Measurements from ENCODE around the gene FNDC3B. TPM values are rescaled to one million over a fixed set of nuclear protein-coding genes. Genes with fewer than 3 reads are reported as not detected.

Gene FNDC3B
- total RNA-seq, 1 experiment from 2014 or later: 64.6 TPM

DNA sequence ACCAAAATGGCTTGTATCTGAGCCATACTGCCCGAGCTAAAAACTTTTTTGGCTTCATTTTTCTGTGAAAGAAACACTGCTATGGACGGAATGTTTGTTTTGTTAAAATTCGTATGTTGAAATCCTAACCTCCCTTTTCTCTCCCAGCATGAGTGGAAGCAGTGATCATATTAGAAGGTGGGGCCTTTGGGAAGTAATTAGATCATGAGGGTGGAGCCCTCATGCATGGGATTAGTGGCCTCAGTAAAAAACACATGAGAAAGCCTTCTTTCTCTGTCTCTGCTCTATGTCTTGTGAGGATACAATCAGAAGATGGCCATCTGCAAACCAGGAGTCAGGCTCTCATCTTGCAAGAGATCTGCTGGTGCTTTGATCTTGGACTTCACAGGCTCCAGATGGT lies 7.4 kb upstream of the FNDC3B start:
- no peak for DNase-seq (ENCODE audit: low read depth)

DNA sequence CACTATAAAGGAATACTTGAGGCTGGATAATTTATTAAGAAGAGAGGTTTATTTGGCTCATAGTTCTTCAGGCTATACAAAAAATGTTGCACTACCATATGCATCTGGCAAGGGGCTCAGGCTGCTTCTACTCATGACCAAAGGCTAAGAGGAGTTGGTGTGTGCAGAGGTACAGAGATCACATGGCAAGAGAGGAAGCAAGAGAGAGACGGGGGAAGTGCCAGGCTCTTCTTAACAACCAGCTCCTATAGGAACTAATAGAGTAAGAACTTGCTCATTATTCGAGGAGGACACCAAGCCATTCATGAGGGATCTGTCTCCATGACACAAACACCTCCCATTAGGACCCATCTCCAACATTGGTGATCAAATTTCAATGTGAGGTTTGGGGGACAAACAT lies 6.0 kb upstream of the FNDC3B start:
- no peak for DNase-seq (ENCODE audit: low read depth)

DNA sequence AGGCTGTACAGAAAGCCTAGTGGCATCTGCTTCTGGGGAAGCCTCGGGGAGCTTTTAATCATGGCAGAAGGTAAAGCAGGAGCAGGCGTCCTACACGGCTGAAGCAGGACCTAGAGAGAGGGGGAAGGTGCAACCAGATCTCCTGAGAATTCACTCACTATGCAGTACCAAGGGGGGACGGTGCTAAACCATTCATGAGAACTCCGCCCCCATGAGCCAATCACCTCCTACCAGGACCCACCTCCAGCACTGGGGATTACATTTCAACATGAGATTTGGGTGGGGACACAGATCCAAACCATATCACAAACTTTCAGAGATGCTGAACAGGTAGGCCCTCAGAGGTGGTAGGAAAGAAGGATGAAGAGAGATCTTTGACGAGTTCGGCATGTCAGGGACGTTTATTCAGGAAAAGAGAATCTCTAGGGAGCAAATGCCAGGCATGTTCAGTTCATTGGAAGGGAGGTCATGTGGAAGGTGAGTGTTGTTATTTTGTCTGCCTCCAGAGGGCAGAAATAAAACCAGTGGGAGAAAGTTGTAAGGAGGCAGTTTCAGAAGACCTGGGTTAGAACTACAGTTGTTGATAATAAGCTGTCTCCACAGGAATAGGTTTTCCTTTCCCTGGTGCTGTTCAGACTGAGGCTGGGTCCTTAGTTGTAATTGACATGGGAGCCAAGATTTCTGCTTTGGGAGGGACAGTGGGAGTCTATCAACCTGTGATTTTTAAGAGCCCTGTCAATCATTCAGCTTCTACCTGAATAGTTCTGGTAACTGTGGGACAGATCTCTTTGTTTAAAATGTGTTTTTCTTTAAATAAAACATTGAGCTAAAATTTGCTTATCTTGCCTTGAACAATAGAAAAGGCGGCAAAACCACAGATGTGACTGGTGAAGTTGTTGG lies 4.3 kb upstream of the FNDC3B start:
- DNase-seq (ENCODE audit: low read depth): peak; percentile 56

DNA sequence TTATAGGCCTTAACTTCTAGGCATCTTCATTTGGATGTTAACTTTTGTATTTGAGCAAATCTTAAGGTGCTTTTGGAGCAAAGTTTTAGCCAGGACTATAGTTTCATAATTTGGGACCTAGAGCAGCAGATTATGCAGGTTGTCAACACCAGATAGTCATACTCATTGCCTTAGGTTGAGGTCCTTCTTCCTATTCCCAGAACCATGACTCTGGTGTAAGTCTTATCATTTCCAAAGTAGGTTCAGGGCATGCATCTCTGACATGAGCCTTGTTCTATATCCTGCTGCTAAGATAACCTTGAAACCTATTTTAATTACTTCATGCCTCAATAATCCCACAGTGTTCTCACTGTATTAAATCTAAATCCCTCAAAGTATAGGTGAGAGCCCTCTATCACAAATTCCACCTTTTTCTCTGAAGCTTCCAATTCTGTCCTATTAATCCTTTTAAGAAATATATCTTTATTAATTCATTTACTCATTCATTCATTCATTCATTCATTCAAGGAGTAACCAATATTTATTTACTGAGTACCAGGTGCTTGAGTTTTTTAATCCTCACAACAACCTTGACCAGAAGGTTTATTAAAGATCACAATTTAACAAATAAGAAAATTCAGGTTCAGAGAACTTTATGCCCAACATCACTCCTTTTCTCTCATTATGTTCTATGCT lies 2.7 kb upstream of the FNDC3B start:
- no peak for DNase-seq (ENCODE audit: low read depth)

DNA sequence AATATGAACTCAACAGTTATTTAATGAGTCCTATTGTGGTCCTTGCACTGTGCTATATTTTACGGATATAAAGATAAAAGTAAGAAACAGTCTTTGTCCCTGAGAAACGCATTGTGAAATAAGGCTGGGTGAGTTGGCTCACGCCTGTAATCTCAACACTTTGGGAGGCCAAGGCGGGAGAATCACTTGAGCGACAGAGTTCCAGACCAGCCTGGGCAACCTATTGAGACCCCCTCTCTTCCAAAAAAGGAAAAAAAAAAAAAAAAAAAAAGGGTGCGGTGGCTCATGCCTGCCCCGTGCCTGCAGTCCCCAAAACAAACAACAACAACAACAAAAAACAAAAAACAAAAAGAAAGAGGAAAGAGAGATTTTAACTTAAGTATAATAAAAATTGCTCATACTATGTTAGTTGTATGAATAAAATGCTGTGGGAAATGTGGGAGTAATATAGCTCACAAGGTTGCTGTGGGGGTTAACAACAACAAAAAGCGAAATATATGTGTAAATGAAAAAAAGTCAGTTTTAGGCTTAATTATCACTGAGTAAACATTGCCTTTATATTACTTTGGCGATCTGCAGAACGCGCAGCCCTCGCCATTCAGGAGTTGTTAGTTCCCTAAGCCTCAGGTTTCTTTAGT lies 461 bp upstream of the FNDC3B start:
- DNase-seq (ENCODE audit: low read depth): no peak

DNA sequence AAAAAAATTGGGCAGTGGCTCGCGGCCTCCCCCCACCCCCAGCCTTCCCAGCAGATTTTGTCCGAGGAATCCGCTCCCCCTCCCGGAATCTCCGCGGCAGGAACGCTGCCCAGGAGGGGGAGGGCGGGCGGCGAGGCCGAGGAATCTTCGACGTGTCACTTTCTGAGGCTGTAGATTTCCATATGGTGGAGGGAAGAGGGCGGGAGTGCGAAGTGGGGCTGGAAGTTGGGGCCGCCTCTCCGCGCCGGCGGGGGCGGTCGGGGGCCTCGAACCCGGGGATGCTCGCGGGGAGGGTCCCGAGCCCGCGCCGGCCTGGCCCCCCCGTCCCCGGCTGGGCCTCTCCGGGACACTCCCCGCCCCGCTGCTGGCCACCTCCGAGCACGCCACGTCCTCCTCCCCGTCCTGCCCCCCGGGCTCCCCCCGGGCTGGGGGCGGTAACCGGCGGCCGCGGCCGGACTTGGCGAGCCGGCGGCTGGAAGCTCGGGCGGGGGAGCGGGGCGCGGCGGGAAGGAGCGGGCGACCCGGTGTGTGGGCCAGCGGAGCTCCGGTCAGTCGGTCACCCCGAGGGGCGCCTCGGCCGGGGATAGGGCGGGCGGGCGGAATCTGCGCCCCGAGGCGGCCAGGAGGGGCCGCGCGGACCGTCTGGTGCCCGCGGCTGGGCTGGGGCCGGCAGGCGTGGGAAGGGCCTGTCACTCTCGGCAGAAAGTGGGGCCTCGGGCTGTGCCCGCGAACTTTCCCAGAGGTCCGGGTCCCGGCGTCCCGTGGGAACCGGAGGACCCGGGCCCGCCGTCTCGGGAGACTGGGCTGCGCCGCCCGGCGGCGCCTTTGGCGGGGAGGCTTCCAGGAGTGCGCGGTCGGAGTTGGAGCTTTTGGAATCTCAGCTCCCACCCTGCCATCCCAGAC lies 951 bp downstream of the FNDC3B start:
- peak; percentile 84 for DNase-seq (ENCODE audit: low read depth)

DNA sequence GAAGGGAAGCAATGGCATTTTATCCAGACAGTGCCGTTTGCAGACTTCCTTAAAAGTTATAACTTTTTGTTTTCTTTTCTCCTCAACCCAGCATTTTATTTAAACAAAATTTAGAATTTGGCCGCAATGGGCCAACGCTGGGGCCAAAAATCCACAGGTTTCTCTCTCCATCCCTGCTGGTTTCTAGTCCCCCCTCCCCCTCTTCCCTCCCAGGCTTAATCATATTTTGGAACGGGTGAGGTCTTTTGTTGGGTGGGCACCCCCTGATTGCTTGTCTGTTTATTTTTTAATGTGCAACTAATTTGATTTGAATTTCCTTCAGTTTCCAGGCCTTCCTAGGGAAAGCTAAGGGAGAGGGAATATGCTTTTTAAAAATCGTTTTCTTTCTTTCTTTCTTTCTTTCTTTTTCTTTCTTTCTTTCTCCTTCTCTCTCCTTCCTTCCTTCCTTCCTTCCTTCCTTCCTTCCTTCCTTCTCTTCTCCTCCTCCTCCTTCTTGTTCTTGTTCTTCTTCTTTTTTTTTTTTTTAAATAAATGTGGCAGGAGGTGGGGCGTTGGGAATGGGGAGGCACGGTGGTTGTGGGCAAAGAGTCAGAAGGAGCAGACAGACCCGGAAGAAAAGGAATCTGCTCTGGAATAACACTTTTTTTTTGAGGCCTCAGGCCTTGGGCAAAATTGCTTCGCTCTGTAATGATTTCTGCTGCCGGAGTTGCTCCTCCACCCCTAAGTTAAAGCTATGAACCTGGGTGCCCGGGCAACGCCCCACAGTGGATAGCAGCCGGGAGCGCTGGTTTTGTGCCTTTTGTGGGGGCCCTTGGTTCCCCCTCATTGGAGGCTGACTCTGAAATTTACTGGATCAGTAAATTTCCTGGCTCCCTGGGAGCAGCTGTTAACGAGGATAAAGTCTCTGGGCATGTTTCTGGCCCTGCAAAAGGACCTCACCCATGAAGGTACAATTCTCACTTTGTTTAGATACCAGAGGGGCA lies 1.9 kb downstream of the FNDC3B start:
- DNase-seq (ENCODE audit: low read depth): peak; percentile 89

DNA sequence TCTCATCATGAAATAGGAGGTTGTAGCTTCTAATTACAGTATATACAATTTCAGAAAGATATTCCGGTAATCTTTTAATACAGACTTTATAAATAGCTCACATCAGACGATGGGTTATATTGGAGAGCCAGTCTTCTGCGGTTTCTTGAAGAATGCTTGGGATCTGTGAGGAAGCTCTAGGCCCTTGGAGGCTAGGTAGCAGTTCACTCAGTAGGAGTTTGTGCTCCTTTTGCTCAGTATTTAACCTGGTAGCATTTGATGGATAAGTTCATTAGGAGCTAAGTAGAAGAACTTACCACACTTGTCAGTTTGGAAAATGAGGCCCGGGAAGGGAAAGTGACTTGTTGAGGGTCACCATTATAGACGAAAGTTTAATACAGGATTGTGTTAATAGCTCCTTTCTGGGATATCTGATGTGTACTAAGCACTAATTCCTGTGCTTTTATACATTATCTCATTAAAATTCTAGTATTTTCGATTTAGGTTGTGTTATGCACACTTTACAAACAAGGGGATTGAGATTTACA lies 2.8 kb downstream of the FNDC3B start:
- DNase-seq (ENCODE audit: low read depth): peak; percentile 47

DNA sequence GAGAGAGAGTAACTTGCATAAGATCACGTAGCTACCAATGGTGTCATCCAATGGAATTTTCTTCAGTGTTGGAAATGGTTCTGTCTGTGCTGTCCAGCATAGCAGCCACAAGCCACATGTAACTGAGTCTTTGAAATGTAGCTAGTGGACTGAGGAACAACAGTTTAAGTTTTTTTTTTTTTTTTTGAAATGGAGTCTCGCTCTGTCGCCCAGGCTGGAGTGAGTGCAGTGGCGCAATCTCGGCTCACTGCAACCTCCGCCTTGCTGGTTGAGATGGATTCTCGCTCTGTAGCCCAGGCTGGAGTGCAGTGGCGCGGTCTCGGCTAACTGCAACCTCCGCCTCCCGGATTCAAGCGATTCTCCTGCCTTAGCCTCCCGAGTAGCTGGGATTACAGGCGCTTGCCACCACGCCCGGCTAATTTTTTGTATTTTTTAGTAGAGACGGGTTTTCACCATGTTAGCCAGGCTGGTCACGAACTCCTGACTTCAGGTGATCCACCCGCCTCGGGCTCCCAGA lies 3.3 kb downstream of the FNDC3B start:
- peak; percentile 57 for DNase-seq (ENCODE audit: low read depth)

DNA sequence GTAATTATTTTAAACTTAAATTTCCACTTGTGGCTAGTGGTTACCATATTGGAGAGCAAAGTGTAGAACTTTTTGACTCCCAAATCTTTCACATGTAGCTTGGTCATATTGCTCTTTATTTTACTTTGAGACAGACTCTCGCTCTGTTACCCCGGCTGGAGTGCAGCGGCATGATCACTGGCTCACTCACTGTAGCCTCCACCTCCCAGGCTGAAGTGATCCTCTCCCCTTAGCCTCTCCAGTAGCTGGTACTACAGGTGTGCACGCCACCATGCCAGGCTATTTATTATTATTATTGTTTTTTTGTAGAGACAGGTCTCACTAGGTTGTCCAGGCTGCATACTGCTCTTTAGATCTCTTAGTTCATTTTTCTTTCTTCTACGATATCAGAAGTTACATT lies 3.9 kb downstream of the FNDC3B start:
- DNase-seq (ENCODE audit: low read depth): no peak

DNA sequence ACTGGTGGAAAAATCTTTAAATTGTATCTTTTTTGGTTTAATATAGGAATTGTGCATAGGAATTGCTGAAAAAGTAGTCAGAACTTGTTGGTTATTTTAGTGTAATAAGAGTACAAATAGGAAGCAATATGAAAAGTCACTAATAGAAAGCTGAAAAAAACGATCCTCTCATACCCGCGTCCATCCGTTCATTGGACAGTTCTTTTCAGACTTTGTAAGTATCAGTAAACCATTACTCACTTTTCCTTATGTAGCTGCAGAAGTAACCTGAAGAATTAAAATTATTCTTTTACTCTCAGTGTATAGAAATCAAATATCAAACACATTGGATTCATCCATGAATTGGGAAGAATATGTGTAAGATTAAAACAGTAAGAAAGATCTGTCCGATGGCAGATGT lies 4.4 kb downstream of the FNDC3B start:
- DNase-seq (ENCODE audit: low read depth): no peak

DNA sequence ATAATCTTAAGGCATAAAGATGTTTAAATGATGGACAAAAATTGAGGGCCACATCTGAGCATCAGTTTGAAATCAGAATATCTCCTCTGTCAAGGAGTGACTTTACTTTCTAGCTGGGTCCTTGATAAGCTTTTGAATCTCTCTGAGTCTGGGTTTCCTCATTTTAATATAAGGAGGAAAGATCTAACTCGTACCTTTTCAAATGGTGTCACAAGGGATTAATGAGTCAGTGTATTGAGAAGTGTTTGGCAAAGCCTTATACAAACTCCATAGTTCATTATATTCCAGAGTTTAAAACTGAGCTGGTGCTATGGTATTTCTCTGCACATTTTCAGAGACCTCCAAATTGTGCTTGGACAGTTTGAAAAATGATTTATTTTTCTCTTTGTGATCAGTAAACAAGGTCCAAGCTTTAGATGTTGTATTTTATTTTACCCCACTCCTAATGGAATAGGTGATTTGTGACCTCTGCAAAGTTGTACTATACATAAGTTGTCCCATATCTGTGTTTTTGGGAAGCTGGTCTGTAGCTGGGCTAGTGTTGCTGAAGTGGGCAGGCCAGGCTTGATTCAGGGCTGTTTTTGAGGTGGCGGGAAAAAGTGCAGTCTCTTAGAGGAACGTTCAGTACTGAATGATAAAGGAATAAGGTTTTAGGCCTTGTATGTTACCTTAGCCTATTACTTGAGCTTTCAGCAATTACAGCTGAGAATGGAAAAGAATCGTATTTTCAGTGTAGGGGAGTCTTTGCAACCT lies 5.6 kb downstream of the FNDC3B start:
- DNase-seq (ENCODE audit: low read depth): no peak

DNA sequence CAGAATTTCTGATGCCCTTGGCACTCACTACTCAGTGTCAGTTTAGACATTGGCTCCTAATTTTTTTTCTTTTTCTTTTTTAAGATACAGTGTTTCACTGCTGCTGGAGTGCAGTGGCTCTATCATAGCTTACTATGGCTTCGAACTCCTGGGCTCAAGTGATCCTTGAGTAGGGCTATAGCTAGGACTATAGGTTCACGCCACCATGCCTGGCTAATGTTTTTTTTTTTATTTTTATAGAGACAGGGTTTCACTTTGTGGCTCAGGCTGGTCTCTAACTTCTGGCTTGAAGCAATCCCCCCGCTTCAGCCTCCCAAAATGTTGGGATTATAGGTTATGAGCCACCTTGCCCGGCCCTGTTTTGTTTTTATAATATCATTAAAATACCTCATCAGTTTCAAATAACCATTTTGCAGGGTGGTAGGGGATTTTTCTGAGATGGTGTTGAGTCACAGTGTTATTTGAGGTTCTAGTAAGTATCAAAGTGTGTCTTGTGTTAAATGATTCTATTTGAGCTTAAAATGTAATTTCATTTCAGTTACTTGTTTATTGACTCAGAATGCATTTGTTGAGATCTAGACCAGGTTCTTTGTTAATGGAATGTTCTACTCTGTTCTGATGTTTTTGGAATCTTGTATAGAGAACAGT lies 7.0 kb downstream of the FNDC3B start:
- no peak for DNase-seq (ENCODE audit: low read depth)

DNA sequence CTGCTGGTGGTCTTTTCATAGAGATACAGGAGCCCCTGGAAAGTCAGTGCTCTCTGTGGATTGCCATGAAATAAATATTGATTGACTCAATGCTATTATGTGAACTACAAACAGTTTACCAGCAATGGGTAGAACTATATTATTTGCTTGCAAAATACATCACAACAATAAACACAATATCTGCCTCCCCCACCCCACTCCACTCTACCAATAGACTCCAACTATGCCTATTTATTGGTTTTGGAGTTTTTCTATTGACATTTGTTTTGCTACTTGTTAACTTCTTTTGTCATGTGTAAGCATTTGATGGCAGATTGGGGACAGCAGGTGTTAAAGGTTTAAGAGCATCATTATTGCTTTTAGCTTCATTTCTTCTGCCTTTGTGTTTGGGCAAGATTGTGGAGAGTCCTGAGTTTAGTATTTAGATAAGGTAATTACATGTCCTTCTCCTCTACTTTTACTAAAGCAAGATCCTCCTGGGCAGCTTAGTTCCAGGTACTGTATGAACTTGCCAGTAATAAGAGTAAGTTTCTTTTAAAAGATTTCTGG lies 8.3 kb downstream of the FNDC3B start:
- DNase-seq (ENCODE audit: low read depth): no peak

DNA sequence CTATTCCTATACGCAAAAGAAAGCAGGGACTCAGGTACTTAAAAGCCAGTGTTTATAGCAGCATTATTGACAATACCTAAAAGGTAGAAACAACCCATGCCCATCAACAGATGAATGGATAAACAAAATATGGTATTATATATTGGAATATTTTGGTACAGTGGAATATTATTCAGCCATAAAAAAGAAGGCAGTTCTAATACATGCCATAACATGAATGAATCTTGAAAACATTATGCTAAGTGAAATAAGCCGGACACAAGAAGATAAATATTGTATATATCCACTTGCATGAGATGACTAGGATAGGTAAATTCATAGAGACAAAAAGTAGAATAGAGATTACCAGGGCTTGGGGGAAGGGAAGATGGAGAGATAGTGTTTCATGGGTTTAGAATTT lies 9.2 kb downstream of the FNDC3B start:
- no peak for DNase-seq (ENCODE audit: low read depth)

DNA sequence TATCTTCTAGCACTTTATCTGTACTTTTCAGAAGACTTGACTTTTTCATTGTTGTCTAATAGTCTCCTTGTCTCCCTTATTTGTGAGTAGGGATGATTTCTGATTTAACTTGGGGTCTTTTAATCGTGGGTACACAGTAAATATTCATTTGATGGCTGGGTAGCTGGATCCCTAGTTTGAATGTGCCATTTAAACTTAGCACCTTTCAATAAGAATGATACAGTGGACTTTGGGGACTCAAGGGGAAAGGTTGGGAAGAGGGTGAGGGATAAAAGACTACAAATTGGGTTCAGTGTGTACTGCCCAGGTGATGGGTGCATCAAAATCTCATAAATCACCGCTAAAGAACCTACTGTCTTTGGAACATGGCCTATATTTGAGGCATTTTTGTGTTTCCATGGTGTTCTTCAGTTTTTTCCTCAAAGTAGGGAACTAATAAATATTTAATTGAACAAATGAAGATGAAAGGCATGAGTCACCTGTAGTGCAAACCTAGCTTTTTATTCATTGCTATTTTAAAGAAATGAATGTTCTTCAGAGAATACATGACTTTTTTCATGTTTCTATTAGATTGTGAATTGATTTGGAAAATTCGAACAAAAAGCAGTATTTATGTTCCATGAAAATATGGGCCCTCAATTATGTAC lies 12.1 kb downstream of the FNDC3B start:
- DNase-seq (ENCODE audit: low read depth): no peak

DNA sequence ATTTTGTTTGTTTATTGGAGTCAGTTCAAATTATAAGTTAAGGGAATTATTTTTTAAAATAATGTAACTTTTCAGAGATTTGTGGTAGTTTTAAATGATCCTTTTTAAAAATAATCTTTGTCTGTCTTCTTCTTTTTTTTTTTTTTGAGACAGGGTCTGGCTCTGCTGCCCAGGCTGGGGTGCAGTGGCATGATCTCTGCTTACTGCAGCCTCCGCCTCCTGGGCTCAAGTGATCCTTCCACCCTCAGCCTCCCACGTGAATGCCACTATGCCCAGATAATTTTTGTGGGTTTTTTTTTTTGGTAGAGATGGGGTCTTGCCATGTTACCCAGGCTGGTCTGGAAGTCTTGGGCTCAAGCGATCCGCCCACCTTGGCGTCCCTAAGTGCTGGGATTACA lies 12.6 kb downstream of the FNDC3B start:
- DNase-seq (ENCODE audit: low read depth): no peak

DNA sequence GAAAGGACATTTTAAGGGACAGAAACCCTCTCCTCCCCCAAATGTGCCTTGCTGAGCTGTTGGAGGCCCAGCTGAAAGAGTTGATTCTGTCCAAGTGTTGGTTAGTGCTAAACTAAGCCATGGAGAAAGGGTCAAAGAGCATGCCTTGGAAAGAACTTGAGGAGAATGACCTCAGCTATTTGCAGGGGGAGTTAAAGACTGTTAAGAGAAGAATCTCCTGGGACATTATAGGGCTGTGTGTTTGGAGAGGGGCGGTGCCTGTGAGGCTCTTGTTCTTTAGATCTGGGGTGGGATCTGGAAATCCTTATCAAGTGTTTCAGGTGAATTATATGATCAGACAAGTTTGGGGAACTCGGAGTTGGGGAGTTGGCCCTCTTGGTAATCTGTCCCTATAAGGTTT lies 13.0 kb downstream of the FNDC3B start:
- DNase-seq (ENCODE audit: low read depth): no peak

Data from RPMI7951 (cell line).